GM12892 (cell line): Measurements from ENCODE around the gene LYL1.

Experiments
- POLR2A ChIP-seq: IDR thresholded peaks from 2 replicates; pipeline ENCODE4 v1.6.1; 2011; ENCODE audit warnings: low read depth, low read length, control low read depth
- TAF1 ChIP-seq: IDR thresholded peaks from 2 replicates; pipeline ENCODE4 v1.6.1; 2011; ENCODE audit warnings: low read depth, mild to moderate bottlenecking, control low read depth, low read length, borderline replicate concordance

- TF ChIP-seq POLR2A (no peak), TAF1 (no peak)
Measured at GRCh38 chr19:13149628-13150186, 47.0 kb upstream of the LYL1 start.
